ENCODE data around the gene SHOX. TPM values are rescaled to one million over a fixed set of nuclear protein-coding genes. Genes with fewer than 3 reads are reported as not detected.

Gene SHOX
- polyA plus RNA-seq, 2 of the 4 experiments (the other 2 are of a cell fraction), result not detected

GRCh38 chrX:663841-664240, 33.2 kb downstream of the SHOX start:
- no peak for DNase-seq (ENCODE audit: low read depth in 1 of 2, low spot score in 1 of 2)
- peaks cover 6% of the 10 kb centered on the region; the same call in 1 of the 3 replicates for H3K9me3 ChIP-seq
- CTCF ChIA-PET, result no interaction called here
- no peak overlapping the region for H3K4me3 ChIP-seq
- H3K27ac ChIP-seq, result no peak overlapping the region
- POLR2A ChIA-PET, result no interaction called here
- no peak overlapping the region for H3K4me2 ChIP-seq
- FAIRE-seq, result no peak
- H3K4me1 ChIP-seq, result peaks cover 8% of the 10 kb centered on the region; the same call in 2 of the 3 replicates
- 79% methylated on average over 18 of the region's 18 CpGs for WGBS (ENCODE audit: missing lambda C conversion rate)
- TF ChIP-seq PBX3 (IDR thresholded peaks at IDR 0.05), result no peak
- no peak for TF ChIP-seq RARB (CRISPR knock-in tag; IDR thresholded peaks at IDR 0.05)
- TF ChIP-seq ZSCAN20 (CRISPR knock-in tag; IDR thresholded peaks at IDR 0.05), result no peak
- TF ChIP-seq CEBPB (IDR thresholded peaks at IDR 0.05), result no peak
- no peak for TF ChIP-seq PHF8 (IDR thresholded peaks at IDR 0.05; ENCODE audit: borderline replicate concordance, low read depth)
- TF ChIP-seq ESRRA (IDR thresholded peaks at IDR 0.05; ENCODE audit: borderline replicate concordance, low read length), result no peak
- no peak for TF ChIP-seq CBX8 (IDR thresholded peaks at IDR 0.05)
- TF ChIP-seq HES2 (IDR thresholded peaks at IDR 0.05), result no peak
- no peak for ATAC-seq

GRCh38 chrX:666762-667720, 36.5 kb downstream of the SHOX start:
- DNase-seq (ENCODE audit: low read depth in 1 of 2, low spot score in 1 of 2) (peak in 1 of 2 experiments; percentile 42), FAIRE-seq (no peak), ATAC-seq (peak; percentile 30 to 79; a peak in 3 of 6 replicates)
- Histone ChIP-seq H3K27ac (no peak overlapping the region; a peak in 1 of 6 replicates), H3K9me3 (peaks cover 6% of the 10 kb centered on the region; the same call in 1 of the 3 replicates), H3K4me3 (no peak overlapping the region), H3K4me2 (peak overlapping the region; percentile 59), H3K4me1 (peaks cover 8% of the 10 kb centered on the region; the same call in 2 of the 3 replicates)
- WGBS (ENCODE audit: missing lambda C conversion rate), result 27% methylated on average over 27 of the region's 27 CpGs
- TF ChIP-seq RNF2 (IDR thresholded peaks at IDR 0.05; ENCODE audit: borderline replicate concordance, low read depth) (no peak), MYC (IDR thresholded peaks at IDR 0.05; ENCODE audit: borderline replicate concordance, low read length) (no peak), EHF (CRISPR knock-in tag; IDR thresholded peaks at IDR 0.05) (no peak), MAZ (IDR thresholded peaks at IDR 0.05; ENCODE audit: borderline replicate concordance, low read depth, low read length) (no peak), ELK1 (IDR thresholded peaks at IDR 0.05; ENCODE audit: low read depth, low read length) (no peak), ZC3H11A (IDR thresholded peaks at IDR 0.05) (no peak), EP300 (IDR thresholded peaks at IDR 0.05) (no peak), HOXB13 (CRISPR knock-in tag; IDR thresholded peaks at IDR 0.05; ENCODE audit: low read depth) (no peak), FOXS1 (CRISPR knock-in tag; IDR thresholded peaks at IDR 0.05) (no peak), ATOH8 (CRISPR knock-in tag; IDR thresholded peaks at IDR 0.05; ENCODE audit: low read depth) (no peak)
- POLR2A ChIA-PET, result no interaction called here
- CTCF ChIA-PET, result no interaction called here

- H3K4me1 ChIP-seq, result peaks cover 8% of the 10 kb centered on the region; the same call in 2 of the 3 replicates
- no peak for ATAC-seq
- H3K9me3 ChIP-seq, result peaks cover 4% of the 10 kb centered on the region; the same call in 1 of the 3 replicates
- 52% methylated on average over 13 of the region's 13 CpGs for WGBS (ENCODE audit: missing lambda C conversion rate)
- ChIA-PET CTCF (no interaction called here), POLR2A (no interaction called here)
- TF ChIP-seq POLR2AphosphoS2 (conservative IDR thresholded peaks at IDR 0.05; ENCODE audit: low read length) (no peak), REST (IDR thresholded peaks at IDR 0.05) (no peak), NR3C1 (IDR thresholded peaks at IDR 0.05) (no peak), TP53 (CRISPR knock-in tag; IDR thresholded peaks at IDR 0.05) (no peak), KDM1A (IDR thresholded peaks at IDR 0.05; ENCODE audit: low read depth) (no peak), RAD21 (conservative IDR thresholded peaks at IDR 0.05 in 1 of 2, IDR thresholded peaks at IDR 0.05 in 1 of 2) (no peak), USF2 (IDR thresholded peaks at IDR 0.05) (no peak)
- H3K27ac ChIP-seq, result no peak overlapping the region
- no peak overlapping the region for H3K4me2 ChIP-seq
- H3K4me3 ChIP-seq, result no peak overlapping the region
- no peak for FAIRE-seq
- no peak for DNase-seq (ENCODE audit: low read depth in 1 of 2, low spot score in 1 of 2)
Observed at GRCh38 chrX:670645-671044, 40.1 kb downstream of the SHOX start.
